ENCODE results near the gene SHROOM3.

SHROOM3 gene

GRCh38 chr4:76800902-76801301 lies 365.9 kb downstream of the SHROOM3 start:
- in situ Hi-C loops (cut with MboI; ENCODE audit: low sequenced_read_pairs), result no loop called here

DNA sequence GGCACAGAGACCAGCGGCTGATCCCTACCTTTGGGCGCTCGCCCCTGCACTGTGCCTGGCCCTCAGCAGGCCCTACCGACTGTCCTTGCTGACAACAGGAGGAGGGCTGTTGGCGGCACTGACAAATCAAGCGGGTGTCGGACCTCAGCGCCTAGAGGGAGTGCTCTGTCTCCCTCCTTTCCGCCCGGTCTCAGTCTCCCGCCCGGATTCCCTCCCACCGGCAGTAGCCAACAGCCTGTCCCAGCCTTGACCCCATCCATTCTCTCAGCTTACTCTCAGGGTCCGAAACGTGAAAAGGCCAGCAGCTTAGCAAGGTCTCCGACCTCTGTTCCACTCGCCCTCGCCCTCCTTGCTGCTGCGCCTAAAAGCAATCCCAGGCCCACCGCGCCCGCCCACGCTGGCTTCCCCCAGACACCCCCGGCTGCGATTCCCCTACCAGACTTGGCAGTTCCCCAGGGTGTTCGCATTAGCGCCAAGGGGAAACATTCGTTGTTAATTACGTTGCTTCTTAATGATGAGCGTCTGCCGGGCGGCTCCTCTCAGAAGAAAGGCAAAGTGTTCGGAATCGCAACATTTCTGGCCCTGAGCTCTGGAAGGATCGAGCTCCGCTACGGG lies 366.7 kb downstream of the SHROOM3 start:
- in situ Hi-C loops (cut with MboI; ENCODE audit: low sequenced_read_pairs), result no loop called here

GRCh38 chr4:76802236-76803021 lies 367.4 kb downstream of the SHROOM3 start:
- in situ Hi-C loops (cut with MboI; ENCODE audit: low sequenced_read_pairs), result no loop called here

GRCh38 chr4:76803522-76803921 lies 368.5 kb downstream of the SHROOM3 start:
- in situ Hi-C loops (cut with MboI; ENCODE audit: low sequenced_read_pairs), result no loop called here

DNA sequence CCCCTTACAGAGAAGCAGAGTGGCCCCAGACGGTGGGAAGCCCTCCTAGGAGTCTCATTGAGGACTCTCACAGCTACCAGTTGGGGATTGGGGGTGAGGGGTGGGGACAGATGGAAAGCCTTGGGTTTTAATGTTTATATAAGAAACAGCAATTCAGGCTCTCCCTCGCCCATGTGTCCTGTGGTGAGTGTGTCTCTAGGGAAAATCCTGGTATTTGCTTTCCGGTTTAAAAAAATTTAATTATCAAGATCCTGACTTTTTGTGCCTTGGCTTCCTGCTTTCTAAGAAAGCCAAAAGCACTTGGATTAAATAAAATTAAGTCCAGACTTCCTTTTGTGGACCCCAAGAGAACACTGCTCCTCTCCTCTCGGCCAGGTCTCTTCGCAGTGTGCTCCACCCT lies 369.1 kb downstream of the SHROOM3 start:
- in situ Hi-C loops (cut with MboI; ENCODE audit: low sequenced_read_pairs), result no loop called here

- in situ Hi-C loops (cut with MboI; ENCODE audit: low sequenced_read_pairs), result no loop called here
Measured at GRCh38 chr4:76806346-76806745, 371.3 kb downstream of the SHROOM3 start.

DNA sequence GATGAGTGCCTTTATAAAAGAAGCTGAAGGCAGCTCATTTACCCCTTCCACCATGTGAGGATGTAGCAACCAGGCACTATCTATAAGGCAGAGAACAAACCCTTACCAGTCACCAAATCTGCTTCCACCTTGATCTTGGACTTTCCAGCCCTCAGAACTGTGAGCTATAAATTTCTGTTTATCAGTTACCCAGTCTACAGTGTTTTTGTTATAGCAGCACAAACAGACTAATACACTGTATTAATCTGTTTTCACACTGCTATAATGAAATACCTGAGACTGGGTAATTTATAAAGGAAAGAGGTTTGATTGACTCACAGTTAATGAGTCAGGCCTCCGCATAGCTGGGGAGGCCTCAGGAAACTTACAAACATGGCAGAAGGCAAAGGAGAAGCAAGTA lies 371.7 kb downstream of the SHROOM3 start:
- in situ Hi-C loops (cut with MboI; ENCODE audit: low sequenced_read_pairs), result no loop called here

- in situ Hi-C loops (cut with MboI; ENCODE audit: low sequenced_read_pairs), result no loop called here
Measured at GRCh38 chr4:76809594-76810305, 374.7 kb downstream of the SHROOM3 start.

DNA sequence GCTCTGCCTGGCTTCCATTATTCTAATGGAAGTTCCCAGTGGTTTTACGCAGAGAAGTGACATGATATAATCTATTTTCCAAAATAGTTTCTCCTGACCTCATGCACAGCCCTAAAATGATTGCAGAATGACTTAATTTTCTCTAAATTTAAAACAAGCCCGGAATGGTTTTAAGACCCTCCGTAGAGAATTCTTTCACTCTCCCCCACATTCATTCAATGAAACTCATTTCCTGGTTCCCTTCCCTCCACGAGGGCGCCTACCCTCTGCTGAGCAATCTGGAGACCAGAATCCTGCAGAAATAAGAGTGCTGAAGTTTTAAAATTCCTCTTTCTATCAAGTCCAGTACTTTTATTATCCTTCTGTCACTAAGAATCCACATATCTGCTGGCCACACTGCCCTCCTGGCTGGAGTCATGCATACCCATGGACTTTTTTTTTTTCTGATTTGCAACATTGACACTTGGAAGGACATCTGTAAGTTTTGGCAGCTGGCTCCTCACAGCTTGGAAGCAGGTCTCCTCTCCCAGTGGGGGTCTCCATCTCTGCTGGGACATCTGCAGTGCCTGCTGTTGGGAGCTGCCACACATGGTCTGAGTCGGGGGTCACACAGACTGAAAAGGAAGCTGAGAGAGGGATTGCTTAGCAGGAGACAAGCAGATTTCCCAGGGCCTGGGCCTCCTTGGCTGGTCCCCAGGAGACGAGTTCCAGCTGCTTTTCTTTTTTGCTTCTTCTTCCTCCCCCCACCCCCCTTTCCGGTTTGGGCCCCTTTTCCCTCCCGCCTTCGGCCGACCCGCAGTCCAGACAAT lies 376.8 kb downstream of the SHROOM3 start:
- in situ Hi-C loops (cut with MboI; ENCODE audit: low sequenced_read_pairs), result no loop called here

DNA sequence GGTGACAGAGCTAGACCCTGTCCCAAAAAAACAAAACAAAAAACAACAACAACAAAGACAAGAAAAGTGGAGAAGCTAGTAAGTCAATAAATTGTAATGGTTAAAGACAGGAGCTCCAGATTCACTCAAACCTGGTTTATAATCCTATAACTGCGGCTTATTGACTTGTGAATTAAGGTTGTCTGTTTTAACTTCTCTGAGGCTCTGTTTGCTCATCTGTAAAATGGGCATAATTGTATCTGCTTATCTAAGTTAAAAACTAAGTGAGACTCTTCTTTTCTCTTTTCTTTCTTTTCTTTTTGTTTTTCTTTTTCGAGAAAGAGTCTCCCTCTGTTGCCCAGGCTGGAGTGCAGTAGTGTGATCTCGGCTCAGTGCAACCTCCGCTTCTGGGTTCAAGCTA lies 378.0 kb downstream of the SHROOM3 start:
- in situ Hi-C loops (cut with MboI; ENCODE audit: low sequenced_read_pairs), result no loop called here

DNA sequence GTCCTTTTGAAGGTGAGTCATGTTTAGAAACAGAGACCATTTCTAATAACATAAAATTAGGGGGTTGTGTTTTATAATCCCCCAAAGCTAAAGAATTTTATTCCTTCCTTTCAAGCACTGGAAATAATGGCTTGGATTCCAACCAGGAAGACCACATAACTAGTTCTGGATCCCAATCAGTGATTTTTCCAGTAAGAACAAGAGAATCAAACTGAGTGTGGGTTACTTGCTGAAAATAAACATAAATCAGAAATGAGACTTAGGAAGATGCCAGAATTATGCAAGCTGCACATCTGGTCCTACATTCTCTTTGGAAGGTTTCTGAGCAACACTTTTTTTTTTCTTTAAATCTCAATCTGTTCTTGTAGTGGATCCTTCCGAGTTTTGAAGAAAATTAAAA lies 386.6 kb downstream of the SHROOM3 start:
- in situ Hi-C loops (cut with MboI; ENCODE audit: low sequenced_read_pairs), result no loop called here

DNA sequence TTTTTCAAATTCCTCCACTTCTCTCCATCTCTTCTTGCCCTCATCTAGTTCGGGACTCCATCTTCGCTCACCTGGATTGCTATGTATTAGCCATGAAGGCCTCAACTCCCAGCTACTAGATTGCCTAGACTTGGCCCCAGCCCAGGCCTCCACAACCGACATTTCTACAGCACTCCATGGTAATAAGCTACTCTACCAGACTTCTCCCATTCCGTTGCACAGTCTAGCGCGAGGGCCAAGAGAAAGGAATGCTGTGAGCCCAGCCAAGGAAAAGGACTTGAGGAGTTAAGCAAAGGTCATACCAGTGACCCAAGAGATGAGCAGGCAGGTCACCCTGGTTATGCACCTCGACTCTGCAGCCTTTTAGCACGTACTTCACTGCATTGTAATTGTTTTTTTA lies 387.3 kb downstream of the SHROOM3 start:
- in situ Hi-C loops (cut with MboI; ENCODE audit: low sequenced_read_pairs), result no loop called here

DNA sequence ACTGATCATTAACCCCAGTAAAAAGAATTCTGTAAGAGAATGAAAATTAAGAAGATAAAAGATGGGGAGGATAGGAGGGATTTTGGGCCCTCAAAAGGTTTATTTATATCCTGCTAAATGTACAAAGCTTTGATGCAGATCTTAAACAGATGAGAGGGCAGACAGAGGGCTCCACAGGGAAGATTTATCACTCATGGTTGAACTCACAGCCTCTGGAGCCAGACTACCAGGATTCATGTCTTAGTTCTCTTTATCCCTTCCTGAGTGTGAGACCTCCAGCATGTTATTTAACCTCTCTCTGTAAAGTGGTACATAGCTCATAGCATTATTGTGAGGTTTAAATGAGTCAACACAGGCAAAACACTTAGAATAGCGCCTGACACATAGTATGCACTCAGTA lies 388.5 kb downstream of the SHROOM3 start:
- in situ Hi-C loops (cut with MboI; ENCODE audit: low sequenced_read_pairs), result no loop called here

DNA sequence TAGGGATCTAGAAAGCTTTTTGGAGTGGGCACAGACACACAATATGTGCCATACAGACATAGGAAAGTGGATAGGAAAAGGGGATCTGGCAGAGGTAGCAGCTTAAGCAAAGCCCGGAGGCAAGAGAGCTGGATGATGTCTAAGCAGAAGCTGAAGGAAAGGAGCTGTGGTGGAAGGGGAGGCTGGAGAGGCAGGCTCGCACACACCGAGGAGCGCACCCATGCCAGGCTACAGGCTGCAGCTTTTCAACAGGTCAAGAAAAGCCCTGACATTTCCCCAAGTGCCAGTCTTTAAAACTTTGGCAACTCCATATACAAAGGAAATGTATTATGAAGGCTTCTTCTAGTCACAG lies 395.6 kb downstream of the SHROOM3 start:
- in situ Hi-C loops (cut with MboI; ENCODE audit: low sequenced_read_pairs), result no loop called here

DNA sequence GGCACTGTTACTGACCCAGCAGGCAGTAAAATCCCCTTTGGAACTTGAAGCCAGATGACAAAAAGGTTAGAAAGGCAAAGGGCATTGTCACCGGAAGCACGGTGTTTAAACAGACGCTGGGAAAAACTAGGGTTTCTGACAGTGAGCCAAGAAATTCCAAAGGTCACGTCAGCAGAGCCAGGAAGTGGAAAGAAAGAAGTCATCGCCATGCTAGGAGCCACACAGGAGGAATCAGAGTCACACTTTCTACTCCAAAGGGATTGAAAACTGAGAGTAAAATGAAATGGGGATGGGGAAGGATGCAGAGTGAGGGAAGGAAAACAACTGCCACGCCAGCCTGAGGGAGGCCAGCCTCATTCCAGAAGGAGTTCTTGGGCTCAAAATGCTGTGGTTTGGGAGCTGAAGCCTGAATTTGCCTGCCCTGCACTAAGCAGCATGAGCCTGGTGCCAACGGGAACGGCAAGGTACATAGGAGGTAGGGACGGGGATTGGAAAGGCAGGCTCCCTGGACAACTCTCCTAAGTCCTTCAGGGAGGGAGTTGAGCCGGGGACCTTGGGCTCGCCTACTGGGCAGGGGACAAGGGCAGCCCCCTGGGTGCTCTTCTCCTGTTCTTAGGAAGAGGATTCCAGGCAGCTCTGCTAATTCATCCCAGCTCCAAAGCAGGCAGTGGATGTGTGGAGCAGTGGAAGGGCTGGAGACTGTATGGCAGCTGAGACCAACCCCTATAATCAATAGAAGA lies 396.1 kb downstream of the SHROOM3 start:
- in situ Hi-C loops (cut with MboI; ENCODE audit: low sequenced_read_pairs), result no loop called here

GRCh38 chr4:76831711-76832373 lies 396.8 kb downstream of the SHROOM3 start:
- in situ Hi-C loops (cut with MboI; ENCODE audit: low sequenced_read_pairs), result no loop called here

Data from HL-60/S4 treated with retinoic acid at 250 ng/mL for 4 days and 3 days (cell line).